GM12878 (cell line): ENCODE results near the gene CLBA1. TPM values are rescaled to one million over a fixed set of nuclear protein-coding genes. Genes with fewer than 3 reads are reported as not detected.

Experiments used
- ATAC-seq: fragments of 200-7000 bp; cut with Tn5 transposase; 3 replicates; pipeline ENCODE4 v1.9.1; 2020; ENCODE audit warnings: mild to moderate bottlenecking, moderate library complexity
- BruUV-seq: library from RNA; stranded (reverse); fragments of 400-500 nt; replicated peaks from 2 replicates; lab custom pipeline; 2021; lab: Mats Ljungman, UMichigan
- CTCF ChIA-PET: fragments of 300-600 bp; sonication (Branson Sonifier 250); formaldehyde crosslinking; extraction: SDS; loops from one replicate; lab custom pipeline; 2021; ENCODE audit warnings: inconsistent platforms; lab: Yijun Ruan, JAX
- POLR2A ChIA-PET: fragments of 350-600 bp; formaldehyde crosslinking; extraction: SDS; loops from one replicate; lab custom pipeline; 2021; ENCODE audit warnings: inconsistent platforms; lab: Charles Lee
- RAD21 ChIA-PET: fragments of 300-600 bp; sonication (Branson Sonifier 250); formaldehyde crosslinking; loops from one replicate; lab custom pipeline; 2023; ENCODE audit warnings: antibody characterized with exemption; ENCODE audit not compliant: unreplicated experiment; lab: Charles Lee
- SMC1A ChIA-PET: fragments of 300-600 bp; sonication (Branson Sonifier 250); formaldehyde crosslinking; loops from one replicate; lab custom pipeline; 2023; ENCODE audit not compliant: unreplicated experiment, uncharacterized antibody; lab: Charles Lee
- DNase-seq: peaks from one replicate; pipeline ENCODE4 v3.0.0-alpha.2; 2011; ENCODE audit warnings: low read depth, low spot score
- FAIRE-seq: peaks from 3 replicates; lab custom pipeline; 2011; peaks lifted over from hg19 to GRCh38; lab: Jason Lieb, UNC
- H2AFZ ChIP-seq: 2 replicates; pipeline ENCODE4 v1.6.0; 2011; ENCODE audit warnings: low read depth, low read length, control low read depth; ENCODE audit not compliant: control insufficient read depth
- H3K27ac ChIP-seq: 2 replicates; pipeline ENCODE4 v1.5.1; 2011; ENCODE audit warnings: control low read depth; ENCODE audit not compliant: control insufficient read depth, insufficient read depth
- H3K27me3 ChIP-seq, 2 experiments: replicated peaks in 1 of 2; 2 replicates each; pipeline versions ENCODE4 v1.6.0 to v1.6.1; 2011; ENCODE audit warnings: low read length in 1 of 2; ENCODE audit not compliant: control insufficient read depth in 2 of 2, insufficient read depth in 2 of 2
- H3K36me3 ChIP-seq, 2 experiments: 2 replicates each; pipeline ENCODE4 v1.5.1; 2011; ENCODE audit warnings: low read length in 1 of 2; ENCODE audit not compliant: control insufficient read depth in 2 of 2, insufficient read depth in 2 of 2
- H3K4me1 ChIP-seq: 2 replicates; pipeline ENCODE4 v1.6.1; 2011; ENCODE audit warnings: mild to moderate bottlenecking, low read length, moderate library complexity, mixed read lengths; ENCODE audit not compliant: control insufficient read depth, insufficient read depth
- H3K4me2 ChIP-seq: 2 replicates; pipeline ENCODE4 v1.6.0; 2011; ENCODE audit warnings: control low read depth; ENCODE audit not compliant: control insufficient read depth, insufficient read depth
- H3K4me3 ChIP-seq: fragments of 200-600 bp; sonication (generic); 2 replicates; pipeline ENCODE4 v1.5.1; 2016
- H3K79me2 ChIP-seq: 2 replicates; pipeline ENCODE4 v1.6.0; 2011; ENCODE audit warnings: low read length; ENCODE audit not compliant: control insufficient read depth, insufficient read depth
- H3K9ac ChIP-seq: 2 replicates; pipeline ENCODE4 v1.8.0; 2011; ENCODE audit warnings: low read length, control low read depth, mixed read lengths; ENCODE audit not compliant: control insufficient read depth, insufficient read depth
- H3K9me3 ChIP-seq: replicated peaks from 3 replicates; pipeline ENCODE4 v1.5.1; 2011; ENCODE audit warnings: mild to moderate bottlenecking, low read length; ENCODE audit not compliant: control insufficient read depth, insufficient read depth
- H4K20me1 ChIP-seq: 2 replicates; pipeline ENCODE4 v1.6.0; 2011; ENCODE audit not compliant: control insufficient read depth, insufficient read depth
- CHD2 ChIP-seq: IDR thresholded peaks from 2 replicates; pipeline ENCODE4 v1.6.1; 2011; ENCODE audit warnings: low read depth, low read length, improper control_type of control experiment, borderline replicate concordance
- CREM ChIP-seq: IDR thresholded peaks from 2 replicates; pipeline ENCODE4 v1.6.1; 2014; ENCODE audit warnings: antibody characterized with exemption, low read depth
- IKZF1 ChIP-seq: fragments of 450-650 bp; conservative IDR thresholded peaks from 2 replicates; pipeline ENCODE4 v1.6.1; 2017; ENCODE audit warnings: antibody characterized with exemption, mild to moderate bottlenecking
- NFYB ChIP-seq: IDR thresholded peaks from 2 replicates; pipeline ENCODE4 v1.6.1; 2011; ENCODE audit warnings: low read depth, mild to moderate bottlenecking, low read length, improper control_type of control experiment, moderate library complexity; ENCODE audit not compliant: insufficient read depth
- PAX5 ChIP-seq: IDR thresholded peaks from 2 replicates; pipeline ENCODE4 v1.6.1; 2011; ENCODE audit warnings: low read depth, low read length, borderline replicate concordance
- SREBF1 ChIP-seq: IDR thresholded peaks from 2 replicates; pipeline ENCODE4 v1.6.1; 2012; ENCODE audit warnings: mild to moderate bottlenecking, low read length
- STAT1 ChIP-seq: fragments of 450-650 bp; conservative IDR thresholded peaks from 2 replicates; pipeline ENCODE4 v1.6.1; 2014; ENCODE audit warnings: antibody characterized with exemption, mild to moderate bottlenecking
- YY1 ChIP-seq: IDR thresholded peaks from 2 replicates; pipeline ENCODE4 v1.6.1; 2011; ENCODE audit warnings: low read depth, mild to moderate bottlenecking, low read length
- WGBS: methylation state at CpG from one replicate; pipeline ENCODE4 v1.1.6; 2016; ENCODE audit warnings: low lambda C conversion rate; ENCODE audit not compliant: insufficient replicate concordance, insufficient coverage; ENCODE audit errors: missing lambda C conversion rate; 5-methylcytosine and 5-hydroxymethylcytosine counted together
- in situ Hi-C: fragments of 300-500 bp; cut with MboI; formaldehyde crosslinking; loops from 9 replicates; pipeline ENCODE4 v1.14.3; 2018; ENCODE audit warnings: mixed read lengths
- intact Hi-C: fragments of 100-400 bp; cut with micrococcal nuclease; formaldehyde crosslinking; loops from one replicate; pipeline ENCODE4 v1.14.2; 2022; ENCODE audit not compliant: unreplicated experiment
- polyA plus RNA-seq, 11 experiments: library from polyadenylated mRNA; depleted of rRNA in 4 of 11; unstranded in 6 of 11; stranded (reverse) in 5 of 11; fragments of >200 nt; fragmentation: Nextera tagmentation in 4 of 11; fragmentation: Illumina TruSeq in 1 of 11; extraction: Ambion mirVana in 4 of 11; extraction: Trizol in 1 of 11; gene quantifications; 1 replicate in 1 of 11; 2 replicates in 10 of 11; pipeline versions ENCODE4 v1.2.1 to v1.2.3, GENCODE V29; 2011 to 2016; ENCODE audit warnings: inconsistent platforms in 2 of 11, missing spikeins in 2 of 11, low read depth in 1 of 11
- total RNA-seq, 4 experiments: library from RNA; depleted of rRNA in 3 of 4; stranded (reverse); fragments of >200 nt in 3 of 4; fragmentation: Illumina TruSeq in 1 of 4; extraction: Trizol in 1 of 4; gene quantifications; 2 replicates each; pipeline versions ENCODE4 v1.2.1 to v1.2.3, GENCODE V29; 2013 to 2021
- TF ChIP-seq, protein P1 (sequence below): IDR thresholded peaks from 2 replicates; pipeline ENCODE4 v1.6.1; 2011; ENCODE audit warnings: borderline replicate concordance, low read depth, mild to moderate bottlenecking, moderate library complexity, low read length; ENCODE audit not compliant: insufficient read depth, poor library complexity, severe bottlenecking
- TF ChIP-seq, protein P2 (sequence below): fragments of 450-650 bp; formaldehyde crosslinking; IDR thresholded peaks from 2 replicates; pipeline ENCODE4 v1.4.0; 2022; ENCODE audit warnings: mild to moderate bottlenecking, moderate library complexity

CLBA1 gene
- total and polyA plus RNA-seq, 10 of the 15 experiments (the other 5 are each of a cell fraction or from before 2014, with no cell fraction given) = 0.07 to 1.1 (median 0.62) TPM; not detected in 1

DNA sequence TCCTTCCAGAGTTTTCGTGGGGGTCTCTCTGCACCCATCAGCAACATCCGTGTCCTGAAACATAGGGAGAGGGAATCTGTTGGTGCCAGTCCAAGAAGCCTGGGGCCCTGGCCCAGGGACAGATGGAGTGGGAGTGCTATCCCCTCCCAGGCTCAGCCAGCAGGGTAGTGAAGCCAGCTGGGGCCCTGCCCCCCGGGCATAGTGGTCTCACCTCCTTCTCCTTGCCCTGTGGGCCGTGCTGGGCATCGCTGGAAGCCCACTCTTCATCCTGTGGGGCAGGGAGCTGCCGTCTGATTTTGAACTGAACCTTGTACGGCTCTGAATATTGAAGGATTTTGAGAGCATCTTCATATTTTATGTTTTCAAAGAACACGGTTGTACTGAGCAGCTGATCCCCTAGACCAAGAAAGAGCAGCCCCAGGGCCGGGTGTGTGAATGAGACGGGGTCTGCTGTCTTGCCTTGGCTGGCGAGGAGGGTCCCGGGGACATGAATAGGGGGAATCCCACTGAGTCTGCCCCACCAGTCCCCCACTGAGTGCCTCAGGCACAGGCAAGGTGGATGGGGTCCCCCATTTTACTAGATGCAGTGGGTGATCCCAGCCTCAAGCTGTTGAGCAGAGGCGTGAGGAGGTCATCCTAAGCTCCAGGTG lies 30.7 kb upstream of the CLBA1 start:
- Histone ChIP-seq H3K27me3 (peaks cover 0 to 2% of the 10 kb centered on the region in 2 experiments; a peak in 3 of 4 replicates), H3K9me3 (no peaks in the 10 kb centered on the region), H3K4me2 (no peak overlapping the region), H4K20me1 (no peaks in the 10 kb centered on the region), H3K27ac (no peak overlapping the region), H3K79me2 (no peaks in the 10 kb centered on the region), H3K36me3 (no peaks in the 10 kb centered on the region), H3K9ac (no peak overlapping the region), H3K4me1 (no peaks in the 10 kb centered on the region), H2AFZ (no peak overlapping the region), H3K4me3 (no peak overlapping the region)
- in situ Hi-C loops = no loop called here
- WGBS = 4% methylated on average over 13 of the region's 13 CpGs
- no peak for ATAC-seq
- ChIA-PET POLR2A (no interaction called here), RAD21 (no interaction called here), CTCF (no interaction called here), SMC1A (no interaction called here)
- no peak for FAIRE-seq
- no TSS peak for BruUV-seq
- no peak for DNase-seq
- TF ChIP-seq STAT1 (no peak), CREM (no peak), CHD2 (no peak), YY1 (no peak), PAX5 (no peak), SREBF1 (no peak), IKZF1 (no peak), NFYB (no peak)
- TF ChIP-seq, protein P1, sequence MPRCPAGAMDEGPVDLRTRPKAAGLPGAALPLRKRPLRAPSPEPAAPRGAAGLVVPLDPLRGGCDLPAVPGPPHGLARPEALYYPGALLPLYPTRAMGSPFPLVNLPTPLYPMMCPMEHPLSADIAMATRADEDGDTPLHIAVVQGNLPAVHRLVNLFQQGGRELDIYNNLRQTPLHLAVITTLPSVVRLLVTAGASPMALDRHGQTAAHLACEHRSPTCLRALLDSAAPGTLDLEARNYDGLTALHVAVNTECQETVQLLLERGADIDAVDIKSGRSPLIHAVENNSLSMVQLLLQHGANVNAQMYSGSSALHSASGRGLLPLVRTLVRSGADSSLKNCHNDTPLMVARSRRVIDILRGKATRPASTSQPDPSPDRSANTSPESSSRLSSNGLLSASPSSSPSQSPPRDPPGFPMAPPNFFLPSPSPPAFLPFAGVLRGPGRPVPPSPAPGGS = no peak
- TF ChIP-seq, protein P2, sequence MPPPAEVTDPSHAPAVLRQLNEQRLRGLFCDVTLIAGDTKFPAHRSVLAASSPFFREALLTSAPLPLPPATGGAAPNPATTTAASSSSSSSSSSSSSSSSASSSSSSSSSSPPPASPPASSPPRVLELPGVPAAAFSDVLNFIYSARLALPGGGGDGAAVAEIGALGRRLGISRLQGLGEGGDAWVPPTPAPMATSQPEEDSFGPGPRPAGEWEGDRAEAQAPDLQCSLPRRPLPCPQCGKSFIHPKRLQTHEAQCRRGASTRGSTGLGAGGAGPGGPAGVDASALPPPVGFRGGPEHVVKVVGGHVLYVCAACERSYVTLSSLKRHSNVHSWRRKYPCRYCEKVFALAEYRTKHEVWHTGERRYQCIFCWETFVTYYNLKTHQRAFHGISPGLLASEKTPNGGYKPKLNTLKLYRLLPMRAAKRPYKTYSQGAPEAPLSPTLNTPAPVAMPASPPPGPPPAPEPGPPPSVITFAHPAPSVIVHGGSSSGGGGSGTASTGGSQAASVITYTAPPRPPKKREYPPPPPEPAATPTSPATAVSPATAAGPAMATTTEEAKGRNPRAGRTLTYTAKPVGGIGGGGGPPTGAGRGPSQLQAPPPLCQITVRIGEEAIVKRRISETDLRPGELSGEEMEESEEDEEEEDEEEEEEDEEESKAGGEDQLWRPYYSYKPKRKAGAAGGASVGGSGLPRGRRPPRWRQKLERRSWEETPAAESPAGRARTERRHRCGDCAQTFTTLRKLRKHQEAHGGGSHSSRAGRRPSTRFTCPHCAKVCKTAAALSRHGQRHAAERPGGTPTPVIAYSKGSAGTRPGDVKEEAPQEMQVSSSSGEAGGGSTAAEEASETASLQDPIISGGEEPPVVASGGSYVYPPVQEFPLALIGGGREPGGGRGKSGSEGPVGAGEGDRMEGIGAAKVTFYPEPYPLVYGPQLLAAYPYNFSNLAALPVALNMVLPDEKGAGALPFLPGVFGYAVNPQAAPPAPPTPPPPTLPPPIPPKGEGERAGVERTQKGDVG = no peak
- intact Hi-C loops = no loop called here
